PC-9 (cell line): Measurements from ENCODE around the gene HSPBP1.

Source experiments
- CTCF ChIP-seq: fragments of 200-600 bp; sonication (generic); conservative IDR thresholded peaks from 2 replicates; pipeline ENCODE4 v1.6.1; 2017; ENCODE audit warnings: mixed run types, antibody characterized with exemption, mild to moderate bottlenecking, moderate library complexity
- EZH2 ChIP-seq: fragments of 200-600 bp; sonication (generic); IDR thresholded peaks from 2 replicates; pipeline ENCODE4 v1.8.0; 2017; ENCODE audit warnings: antibody characterized with exemption, low read depth

- TF ChIP-seq CTCF, result no peak
- TF ChIP-seq EZH2, result no peak
Measured at GRCh38 chr19:55321466-55322137, 41.7 kb upstream of the HSPBP1 start.
